ENCODE results near the gene CORO7.

The CORO7 gene

DNA sequence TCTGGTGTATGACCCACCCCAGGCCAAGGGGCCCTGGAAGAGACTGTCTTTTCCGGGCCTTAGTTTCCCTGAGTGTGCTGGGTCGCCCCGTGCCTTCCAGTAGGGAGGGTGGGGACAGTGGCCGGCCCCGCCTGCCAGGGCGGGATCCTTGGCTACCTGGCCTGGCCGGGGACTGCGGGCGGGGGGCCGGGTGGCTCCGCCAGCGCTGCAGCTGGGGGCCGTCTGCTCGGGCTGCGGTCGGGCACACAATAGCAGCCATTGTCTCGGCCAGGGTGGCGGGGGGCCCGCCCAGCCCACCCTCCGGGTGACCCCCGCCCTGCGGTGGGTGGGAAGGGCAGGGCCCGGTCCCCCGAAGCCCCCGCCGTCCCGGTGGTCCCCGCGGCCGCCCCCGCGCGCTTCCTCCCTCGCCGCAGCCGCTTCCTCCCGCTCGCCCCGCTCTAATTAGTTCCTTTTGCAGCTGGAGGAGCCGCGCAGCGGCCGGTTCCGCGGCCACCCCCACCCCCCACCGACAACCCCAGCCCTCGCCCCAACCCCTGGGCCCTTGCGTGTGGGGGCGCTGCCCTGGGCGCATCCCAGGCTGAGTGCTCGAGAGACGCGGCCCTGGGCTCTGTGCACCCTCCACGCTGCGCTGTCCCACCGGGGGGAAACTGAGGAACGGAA, 88.9 kb downstream of the CORO7 start:
- CTCF ChIA-PET = interaction anchor here (0.6 to 10.5 kb wide), 21 partner anchors 8 to 452 kb away, joined by 3 to 104 read pairs (median 10); partner anchors contain the start of genes PAM16 and TFAP4
- POLR2A ChIA-PET = no interaction called here
- no peak for DNase-seq (ENCODE audit: low read depth, low spot score)
- TF ChIP-seq, protein P1, sequence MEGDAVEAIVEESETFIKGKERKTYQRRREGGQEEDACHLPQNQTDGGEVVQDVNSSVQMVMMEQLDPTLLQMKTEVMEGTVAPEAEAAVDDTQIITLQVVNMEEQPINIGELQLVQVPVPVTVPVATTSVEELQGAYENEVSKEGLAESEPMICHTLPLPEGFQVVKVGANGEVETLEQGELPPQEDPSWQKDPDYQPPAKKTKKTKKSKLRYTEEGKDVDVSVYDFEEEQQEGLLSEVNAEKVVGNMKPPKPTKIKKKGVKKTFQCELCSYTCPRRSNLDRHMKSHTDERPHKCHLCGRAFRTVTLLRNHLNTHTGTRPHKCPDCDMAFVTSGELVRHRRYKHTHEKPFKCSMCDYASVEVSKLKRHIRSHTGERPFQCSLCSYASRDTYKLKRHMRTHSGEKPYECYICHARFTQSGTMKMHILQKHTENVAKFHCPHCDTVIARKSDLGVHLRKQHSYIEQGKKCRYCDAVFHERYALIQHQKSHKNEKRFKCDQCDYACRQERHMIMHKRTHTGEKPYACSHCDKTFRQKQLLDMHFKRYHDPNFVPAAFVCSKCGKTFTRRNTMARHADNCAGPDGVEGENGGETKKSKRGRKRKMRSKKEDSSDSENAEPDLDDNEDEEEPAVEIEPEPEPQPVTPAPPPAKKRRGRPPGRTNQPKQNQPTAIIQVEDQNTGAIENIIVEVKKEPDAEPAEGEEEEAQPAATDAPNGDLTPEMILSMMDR (IDR thresholded peaks at IDR 0.05; ENCODE audit: insufficient read depth, low read length, missing control alignments) = no peak
- peak overlapping the region; percentile 46 for H3K4me3 ChIP-seq (ENCODE audit: low read depth, low read length)

DNA sequence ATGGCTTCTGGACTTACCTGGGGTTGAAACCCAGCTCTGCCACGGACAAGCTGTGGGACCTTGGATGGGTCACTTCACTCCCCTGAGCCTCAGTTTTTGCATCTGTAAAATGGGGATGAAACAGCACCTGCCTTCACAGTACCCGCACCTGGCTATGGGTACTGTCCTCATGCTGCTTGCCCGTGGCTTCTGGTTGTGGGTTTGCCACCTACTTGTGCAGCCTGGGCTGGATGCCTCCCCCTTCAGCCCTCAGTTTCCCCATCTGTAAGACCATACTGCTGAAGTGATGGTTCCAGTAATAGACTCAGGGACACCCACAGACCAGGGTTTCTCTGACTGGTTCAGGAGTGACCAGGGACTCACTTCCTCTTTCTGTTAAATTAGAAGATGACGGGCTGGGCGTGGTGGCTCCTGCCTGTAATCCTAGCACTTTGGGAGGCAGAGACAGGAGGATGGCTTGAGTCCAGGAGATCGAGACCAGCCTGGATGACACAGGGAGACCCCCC, 91.1 kb downstream of the CORO7 start:
- no peak overlapping the region for H3K4me3 ChIP-seq (ENCODE audit: low read depth, low read length)
- ChIA-PET CTCF (interaction anchor here (1.2 to 7.1 kb wide), 6 partner anchors 16 to 126 kb away, joined by 3 to 39 read pairs (median 12); no protein-coding TSS in a partner anchor), POLR2A (interaction anchor here (0.8 kb wide), 1 partner anchor 119 kb away, joined by 3 read pairs; no protein-coding TSS in a partner anchor)
- TF ChIP-seq, protein P1 (IDR thresholded peaks at IDR 0.05; ENCODE audit: insufficient read depth, low read length, missing control alignments) = no peak
- DNase-seq (ENCODE audit: low read depth, low spot score) = no peak

DNA sequence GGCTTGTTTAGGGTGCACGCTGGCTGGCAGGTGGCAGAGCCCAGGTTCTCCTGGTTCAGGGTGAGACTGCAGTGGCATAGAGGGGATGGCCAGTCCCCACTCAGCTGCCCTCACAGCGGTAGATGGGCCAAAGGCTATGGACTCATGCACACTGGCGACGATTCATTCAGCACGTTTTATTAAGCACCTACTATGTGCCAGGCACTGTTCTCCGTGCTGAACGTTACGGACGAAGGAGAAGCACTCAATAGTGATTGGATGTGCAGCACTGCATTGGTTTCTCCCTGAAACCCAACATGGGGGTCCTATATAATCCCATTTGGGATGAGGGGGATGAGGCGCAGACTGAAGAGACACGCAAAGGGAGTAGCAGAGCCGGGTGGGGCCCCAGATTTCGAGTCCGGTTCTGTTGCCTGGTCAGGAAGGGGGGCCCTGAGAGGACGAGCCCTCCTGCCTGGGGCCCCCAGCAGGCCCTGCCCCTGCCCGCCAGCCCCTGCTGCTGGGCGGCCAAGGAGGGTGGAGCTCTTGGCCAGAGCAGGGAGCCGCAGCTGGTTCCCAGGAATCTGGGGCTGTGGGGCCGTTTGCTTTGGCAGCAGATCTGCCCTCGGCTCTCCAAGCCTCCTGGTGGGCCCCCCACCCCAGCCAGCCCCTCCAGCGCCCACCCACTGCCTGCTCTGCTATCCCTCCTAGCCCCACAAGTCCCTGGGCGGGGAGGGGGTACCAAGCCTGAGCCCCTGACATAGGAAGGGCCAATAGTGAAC, 91.7 kb downstream of the CORO7 start:
- no peak for DNase-seq (ENCODE audit: low read depth, low spot score)
- ChIA-PET CTCF (interaction anchor here (1.2 to 3.4 kb wide), 7 partner anchors 15 to 78 kb away, joined by 3 to 18 read pairs (median 9); no protein-coding TSS in a partner anchor), POLR2A (interaction anchor here (0.8 kb wide), 1 partner anchor 119 kb away, joined by 3 read pairs; no protein-coding TSS in a partner anchor)
- no peak overlapping the region; the same call in 1 of the 2 replicates for H3K4me3 ChIP-seq (ENCODE audit: low read depth, low read length)
- TF ChIP-seq, protein P1 (IDR thresholded peaks at IDR 0.05; ENCODE audit: insufficient read depth, low read length, missing control alignments) = no peak

DNA sequence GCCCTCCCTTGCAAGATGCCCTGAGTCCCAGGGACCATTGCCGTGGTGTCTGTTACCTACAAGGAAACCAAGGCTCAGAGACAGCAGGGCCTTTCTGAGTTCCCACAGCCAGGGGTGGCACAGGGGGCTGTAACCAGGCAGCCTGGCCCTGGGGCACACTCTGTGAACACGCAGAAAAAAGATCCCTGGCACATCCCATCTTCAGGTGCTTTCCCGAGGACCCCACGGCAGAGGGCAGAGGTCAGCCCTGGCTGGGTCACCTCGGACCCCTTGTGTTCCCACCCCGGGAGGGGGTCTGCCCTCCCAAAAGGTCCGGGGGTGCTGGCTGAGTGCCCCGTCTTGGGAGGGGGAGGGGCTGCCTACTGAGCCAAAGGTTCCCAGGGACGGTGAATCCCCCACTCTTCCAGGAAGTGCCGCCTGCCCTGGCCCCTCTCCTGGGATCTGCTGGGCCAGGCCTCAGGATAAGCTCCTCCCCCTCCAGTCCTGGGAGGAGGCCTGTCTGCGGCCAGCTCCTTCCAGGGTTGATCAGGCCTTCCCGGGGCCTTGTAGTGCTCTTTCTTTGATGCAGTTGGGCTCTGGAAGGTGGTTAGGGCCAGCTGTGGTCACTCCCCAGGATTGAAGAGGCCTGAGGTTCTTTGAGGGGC, 92.4 kb downstream of the CORO7 start:
- POLR2A ChIA-PET = no interaction called here
- no peak for DNase-seq (ENCODE audit: low read depth, low spot score)
- CTCF ChIA-PET = interaction anchor here (1.1 to 3.4 kb wide), 9 partner anchors 8 to 124 kb away, joined by 3 to 18 read pairs (median 8); no protein-coding TSS in a partner anchor
- TF ChIP-seq, protein P1 (IDR thresholded peaks at IDR 0.05; ENCODE audit: insufficient read depth, low read length, missing control alignments) = no peak
- no peak overlapping the region; the same call in 1 of the 2 replicates for H3K4me3 ChIP-seq (ENCODE audit: low read depth, low read length)

DNA sequence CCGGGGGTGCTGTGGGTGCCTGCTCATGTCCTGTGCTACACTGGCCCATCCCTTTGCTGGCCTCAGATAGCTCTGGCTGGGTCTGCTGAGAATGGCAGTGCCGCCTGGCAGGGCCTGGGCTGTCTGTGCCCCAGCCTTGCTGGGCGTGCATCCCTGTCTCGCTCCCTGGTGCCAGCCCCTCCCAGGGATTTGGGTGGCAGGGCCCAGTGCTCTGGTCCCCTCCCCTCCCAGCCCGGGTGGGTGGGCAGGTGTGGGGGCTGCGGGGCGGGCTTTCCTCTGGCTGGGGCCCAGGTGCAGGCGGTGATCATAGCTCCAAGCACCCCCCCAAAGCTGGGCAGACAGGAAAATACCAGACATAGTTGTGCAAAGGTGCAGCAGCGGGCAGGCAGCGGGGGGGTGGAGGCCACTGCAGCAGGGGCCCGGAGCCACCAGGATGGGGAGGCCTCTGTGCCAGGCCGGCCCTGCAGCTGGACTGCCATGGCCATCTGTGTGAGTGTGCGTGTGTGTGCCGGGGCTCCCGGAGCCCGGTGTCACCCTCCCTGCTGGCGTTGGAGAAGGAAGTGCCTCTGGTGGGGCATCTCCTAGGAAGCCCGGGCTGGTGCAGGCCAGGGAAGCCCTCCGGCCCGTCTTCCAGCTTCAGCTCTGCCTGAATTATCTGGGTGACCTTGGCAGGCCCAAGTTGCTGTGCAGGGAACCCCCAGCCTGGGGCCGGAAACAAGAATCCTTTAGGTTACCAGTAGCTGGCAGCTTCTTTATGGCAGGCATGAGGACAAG, 93.1 kb downstream of the CORO7 start:
- CTCF ChIA-PET = interaction anchor here (1.1 to 3.4 kb wide), 9 partner anchors 9 to 123 kb away, joined by 3 to 18 read pairs (median 8); no protein-coding TSS in a partner anchor
- DNase-seq (ENCODE audit: low read depth, low spot score) = no peak
- TF ChIP-seq, protein P1 (IDR thresholded peaks at IDR 0.05; ENCODE audit: insufficient read depth, low read length, missing control alignments) = no peak
- H3K4me3 ChIP-seq (ENCODE audit: low read depth, low read length) = no peak overlapping the region
- POLR2A ChIA-PET = no interaction called here

Measured in AG04449 (cell line).